Hematopoietic multipotent progenitor cell treated with erythropoietin and hydrocortisone succinate and interleukin-3 and kit ligand, for 6 days (in vitro differentiated cells): Measurements from ENCODE around the gene GPC1.
"Not testable (repeated sequence)": the region's sequence is repeated elsewhere in the genome, so short reads cannot be mapped to it uniquely, and the experiment has no call there.

ENCODE experiments used
- DNase-seq: peaks from one replicate; pipeline ENCODE4 v3.0.0-alpha.2; 2015

Gene GPC1

DNA sequence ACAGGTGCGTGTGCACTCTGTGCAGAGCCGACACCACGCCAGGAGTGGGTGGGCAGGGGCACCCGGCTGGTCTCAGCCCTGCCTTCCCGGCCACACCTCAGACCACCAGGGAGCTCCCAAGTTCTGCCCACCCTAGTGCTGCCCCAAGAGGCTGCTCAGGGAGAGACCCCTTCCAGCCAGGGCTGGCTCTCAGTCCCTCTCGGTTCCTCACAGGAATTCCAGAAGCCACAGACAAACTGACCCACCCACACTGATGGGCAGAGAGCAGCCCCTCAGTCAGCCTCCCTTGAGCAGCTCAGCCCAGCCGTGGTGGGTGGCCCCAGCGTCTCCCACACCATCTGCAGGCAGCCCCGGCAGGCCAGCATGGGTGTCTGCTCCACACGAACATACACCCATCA, 33.8 kb downstream of the GPC1 start:
- no peak for DNase-seq

DNA sequence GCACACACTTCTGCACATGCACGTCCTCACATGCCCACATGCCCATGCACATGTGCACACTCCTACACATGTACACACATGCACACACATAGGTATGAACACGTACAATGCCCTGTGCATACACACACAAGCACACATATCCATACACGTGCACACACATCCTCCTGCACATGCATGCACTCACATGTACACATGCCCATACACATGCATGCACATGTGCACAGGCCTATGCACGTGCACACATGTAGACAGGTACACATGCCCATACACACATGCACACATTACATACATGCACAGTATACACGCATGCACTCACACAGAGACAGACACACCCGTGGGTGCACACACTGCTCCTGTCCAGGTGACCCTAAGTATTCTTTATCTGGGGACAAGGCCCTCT, 34.3 kb downstream of the GPC1 start:
- no peak for DNase-seq

DNA sequence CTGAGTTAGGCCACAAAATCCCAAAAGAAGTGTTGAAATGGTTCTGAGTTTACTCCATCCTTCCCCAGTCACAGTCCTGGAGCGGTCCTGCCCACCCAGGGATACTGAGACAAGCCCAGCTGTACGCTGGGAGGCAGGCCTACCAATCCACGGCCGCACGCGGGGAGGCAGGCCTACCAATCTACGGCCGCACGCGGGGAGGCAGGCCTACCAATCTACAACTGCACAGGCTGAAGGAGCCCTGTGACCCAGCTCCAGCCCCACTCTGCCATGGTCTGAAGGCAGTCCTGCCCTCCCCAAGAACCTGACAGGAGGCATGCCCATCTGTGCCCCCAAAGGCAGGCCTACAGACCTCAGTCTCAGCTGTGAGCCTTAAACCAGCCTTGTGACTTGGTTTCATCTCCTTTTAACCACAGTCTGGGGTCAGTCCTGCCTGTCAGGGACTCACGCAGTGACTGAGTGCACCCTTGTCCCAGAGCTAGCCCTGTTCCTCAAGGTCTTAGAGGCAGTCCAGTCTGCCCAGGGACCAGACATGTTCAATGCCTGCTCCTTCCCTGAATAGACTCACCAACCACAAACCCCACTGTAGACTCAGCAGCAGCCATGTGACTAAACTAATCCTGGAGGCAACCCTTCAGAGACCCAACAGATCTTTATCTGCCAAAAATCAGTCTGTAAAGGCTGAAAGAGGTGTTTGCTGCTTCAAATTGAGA, 36.8 kb downstream of the GPC1 start:
- no peak for DNase-seq

DNA sequence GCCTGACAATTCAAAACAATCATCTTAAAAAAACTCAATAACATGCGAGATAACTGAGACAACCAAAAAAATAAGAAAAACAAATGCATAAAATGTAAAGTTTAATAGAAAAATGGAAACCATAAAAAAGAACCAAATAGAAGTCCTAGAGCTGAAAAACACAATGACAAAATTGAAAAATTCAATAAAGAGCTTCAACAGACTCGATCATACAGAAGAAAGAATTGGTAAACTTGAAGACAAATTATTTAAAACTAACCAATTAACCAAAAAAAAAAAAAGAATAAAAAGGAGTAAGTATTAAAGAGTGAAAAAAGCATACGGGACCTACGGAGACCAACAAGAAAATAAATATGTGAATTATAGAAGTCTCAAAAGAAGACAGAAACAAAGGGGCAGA, 37.7 kb downstream of the GPC1 start:
- DNase-seq: no peak

DNA sequence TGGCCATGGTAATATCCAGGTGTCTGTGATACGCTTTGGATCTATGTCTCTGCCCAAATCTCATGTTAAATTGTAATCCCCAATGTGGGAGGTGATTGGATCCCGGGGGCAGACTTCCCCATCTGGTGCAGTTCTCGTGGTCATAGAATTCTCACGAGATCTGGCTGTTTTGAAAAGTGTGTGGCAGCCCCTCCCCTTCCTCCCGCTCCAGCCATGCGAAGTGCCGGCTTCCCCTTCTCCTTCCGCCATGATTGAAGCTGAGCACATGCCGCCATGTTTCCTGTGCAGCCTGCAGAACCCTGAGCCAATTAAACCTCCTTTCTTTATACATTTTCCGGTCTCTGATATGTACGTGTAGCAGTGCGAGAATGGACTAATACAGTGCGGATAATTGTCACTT, 42.5 kb downstream of the GPC1 start:
- DNase-seq: no peak

DNA sequence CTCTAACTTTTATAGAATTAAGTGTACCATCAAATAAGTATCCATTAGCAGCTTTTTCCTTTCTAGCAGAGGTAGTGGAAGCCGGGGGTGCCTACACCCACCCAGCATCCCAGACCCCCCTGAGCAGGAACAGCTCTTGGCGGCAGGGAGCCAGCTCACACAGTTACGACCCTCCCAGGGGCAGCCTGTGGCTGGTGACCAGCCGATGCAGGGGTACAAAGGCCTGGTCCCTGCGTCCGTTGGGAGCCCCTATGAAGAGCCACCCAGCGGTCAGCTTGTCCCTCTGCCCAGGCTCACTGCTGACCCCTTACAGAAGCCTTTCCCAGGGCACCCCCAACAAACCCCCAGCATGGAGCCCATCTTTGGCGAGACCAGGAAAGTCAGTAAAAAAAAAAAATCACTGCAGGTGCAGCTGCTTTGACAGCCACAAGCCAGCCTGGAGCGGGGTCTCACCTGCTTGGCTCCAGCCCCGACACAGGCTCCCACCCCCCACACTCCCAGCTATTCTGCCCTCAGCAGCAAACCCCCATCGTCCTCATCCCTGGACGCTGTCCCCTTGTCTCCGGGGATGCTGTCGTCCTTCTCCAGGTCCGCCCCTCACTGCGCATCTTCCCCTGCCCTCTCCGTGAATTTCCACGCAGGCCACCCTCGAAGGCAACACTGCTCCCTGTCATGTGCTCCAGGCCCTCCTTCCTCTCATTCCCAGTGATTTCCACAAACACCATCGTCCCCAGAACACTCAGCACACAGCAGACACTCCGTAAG, 43.1 kb downstream of the GPC1 start:
- DNase-seq: no peak

DNA sequence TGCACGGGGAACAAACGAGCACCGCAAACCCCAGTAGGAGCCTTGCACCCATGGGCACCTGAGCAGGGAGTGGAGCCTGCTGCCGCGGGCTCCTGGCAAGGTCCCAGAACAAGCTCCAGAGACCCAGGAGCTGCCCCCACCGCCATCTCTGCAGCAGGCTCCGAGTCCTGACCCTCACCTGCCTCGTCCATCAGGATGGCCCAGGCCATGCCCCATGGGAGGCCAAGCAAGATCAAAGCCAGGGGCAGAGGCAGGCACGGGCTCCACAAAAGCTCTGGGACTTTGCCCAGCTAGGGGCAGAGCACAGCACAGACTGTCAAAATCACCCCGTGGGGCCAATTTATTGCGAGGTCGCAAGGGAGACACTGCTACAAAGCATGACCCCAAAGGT, 43.6 kb downstream of the GPC1 start:
- no peak for DNase-seq

DNA sequence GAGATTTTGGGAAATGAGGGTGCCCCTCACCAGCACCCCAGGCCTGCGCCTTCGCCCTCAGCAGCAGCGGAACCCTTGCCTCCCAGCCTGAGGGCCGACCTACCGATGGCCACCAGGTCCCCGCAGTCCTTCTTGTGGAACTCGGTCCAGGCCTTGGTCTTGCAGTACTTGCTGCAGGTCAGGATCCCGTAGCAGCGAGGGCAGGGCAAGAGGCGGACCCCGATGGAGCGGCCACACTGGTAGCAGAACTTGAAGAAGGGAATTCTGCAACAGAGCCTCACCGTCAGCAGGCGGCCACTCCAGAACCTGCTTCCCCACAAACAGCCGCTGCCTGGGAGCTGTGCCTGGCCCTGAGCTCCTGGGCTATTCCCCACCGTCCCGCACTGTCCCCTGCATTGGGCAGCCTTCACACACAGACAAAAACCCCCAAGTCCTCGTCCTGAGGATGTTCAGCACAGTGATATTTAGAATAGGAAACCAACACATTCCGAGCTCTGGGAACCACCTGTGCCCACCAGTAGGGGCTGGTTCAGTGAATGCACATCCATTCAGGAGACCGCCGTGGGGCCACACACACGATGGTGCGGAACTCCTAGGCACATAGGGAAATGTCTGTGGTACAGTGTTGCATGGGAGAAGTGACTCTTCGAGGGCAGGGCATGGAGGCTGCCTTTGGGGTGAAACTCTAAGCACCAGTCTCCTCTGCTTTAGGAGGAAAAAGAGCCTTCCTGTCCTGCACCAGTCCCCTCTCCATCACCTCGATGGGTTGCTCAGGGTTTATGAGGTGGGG, 45.6 kb downstream of the GPC1 start:
- DNase-seq: no peak

DNA sequence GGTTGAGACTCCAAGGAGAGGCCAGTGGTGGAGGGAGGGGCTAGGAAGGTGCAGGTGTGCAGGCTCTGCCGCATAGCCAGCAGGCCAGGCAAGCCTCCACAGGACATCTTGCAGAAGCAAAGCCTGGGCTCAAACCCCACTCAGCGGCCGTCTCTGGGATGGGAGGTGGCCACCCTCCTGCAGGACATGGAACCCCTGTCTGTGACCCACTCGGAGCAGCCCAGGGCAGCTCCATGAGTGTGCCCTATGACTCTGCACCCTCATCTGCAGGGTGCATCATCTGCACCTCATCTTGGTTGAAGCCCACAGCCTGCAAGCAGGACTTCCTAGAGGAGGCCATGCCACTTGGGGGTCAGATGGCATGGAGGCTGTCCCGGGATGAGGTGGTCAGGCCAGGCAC, 46.3 kb downstream of the GPC1 start:
- DNase-seq: no peak

DNA sequence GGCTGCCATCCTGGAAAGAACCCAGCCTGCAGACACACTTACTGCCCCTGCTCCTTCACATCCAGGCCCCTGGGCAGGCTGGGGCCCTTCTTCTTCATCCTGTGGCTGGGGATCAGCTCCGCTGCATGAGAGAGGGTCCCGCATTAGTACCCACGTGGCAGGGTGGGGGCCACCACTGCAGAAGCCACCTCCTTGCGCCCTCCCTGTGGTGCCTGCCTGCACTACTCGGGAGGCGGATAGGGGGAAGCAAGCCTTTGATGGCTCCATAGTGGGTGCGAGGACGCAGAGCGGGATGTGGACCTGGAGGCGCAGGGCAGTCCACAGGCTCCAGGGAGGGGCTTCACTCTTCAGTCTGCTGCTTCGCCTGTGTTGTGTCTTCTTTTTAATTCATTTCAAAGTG, 46.7 kb downstream of the GPC1 start:
- DNase-seq: no peak

DNA sequence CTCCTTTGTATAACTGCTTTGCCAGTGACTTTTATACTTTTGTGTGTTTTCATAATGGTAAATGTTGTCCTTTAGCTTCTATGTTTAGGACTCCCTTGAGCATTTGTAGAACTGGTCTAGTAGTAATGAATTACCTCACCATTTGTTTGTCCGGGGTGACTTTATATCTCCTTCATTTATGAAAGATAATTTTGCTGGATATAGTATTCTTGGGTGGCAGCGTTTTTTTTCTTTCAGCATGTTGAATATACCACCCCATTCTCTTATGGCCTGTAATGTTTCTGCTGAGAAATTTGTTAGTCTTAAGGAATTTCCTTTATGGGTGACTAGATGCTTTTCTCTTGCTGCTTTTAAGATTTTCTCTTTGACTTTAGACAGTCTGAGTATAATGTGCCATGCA, 56.0 kb downstream of the GPC1 start:
- no peak for DNase-seq

DNA sequence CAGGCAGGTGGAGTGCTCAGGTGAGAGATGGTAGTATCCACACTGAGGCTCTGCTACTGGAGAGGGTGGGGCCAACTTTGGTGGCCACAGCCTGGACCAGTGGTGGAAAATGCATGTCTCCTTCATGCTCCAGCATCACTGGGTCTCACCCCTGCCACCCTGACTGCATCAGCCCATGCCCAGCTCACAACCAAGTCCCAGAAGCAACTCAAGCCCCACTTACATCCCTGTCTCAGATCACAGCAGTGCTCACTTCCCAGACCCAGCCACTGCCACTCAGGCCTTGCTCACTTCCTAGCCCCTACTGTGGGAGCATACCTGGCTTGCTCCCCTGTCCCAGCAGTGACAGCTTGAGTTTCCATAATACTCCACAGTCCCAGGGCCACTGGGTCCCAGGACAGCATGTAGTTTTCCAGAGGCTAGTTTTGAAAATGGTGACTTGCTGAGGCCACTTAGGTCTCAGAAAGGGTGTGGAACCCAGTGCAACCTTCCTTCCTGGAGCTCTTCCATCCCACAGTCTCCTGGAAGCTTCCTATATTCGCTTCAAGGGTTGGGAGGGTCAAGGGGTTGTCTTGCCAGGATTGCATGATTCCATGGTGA, 58.8 kb downstream of the GPC1 start:
- DNase-seq: no peak

DNA sequence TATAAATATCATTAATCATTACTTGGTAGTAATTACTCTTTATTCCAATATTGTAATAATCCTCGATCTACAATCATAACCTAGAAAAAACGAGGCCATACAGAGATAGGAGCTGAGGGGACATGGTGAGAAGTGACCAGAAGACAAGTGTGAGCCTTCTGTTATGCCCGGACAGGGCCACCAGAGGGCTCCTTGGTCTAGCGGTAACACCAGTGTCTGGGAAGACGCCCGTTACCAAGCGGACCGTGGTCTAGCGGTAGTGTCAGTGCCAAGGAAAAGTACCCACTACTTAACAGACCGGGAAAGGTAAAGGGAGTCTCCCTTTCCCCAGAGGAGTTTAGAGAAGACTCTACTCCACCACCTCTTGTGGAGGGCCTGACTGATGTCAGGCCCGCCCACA, 59.5 kb downstream of the GPC1 start:
- not testable (repeated sequence) for DNase-seq

DNA sequence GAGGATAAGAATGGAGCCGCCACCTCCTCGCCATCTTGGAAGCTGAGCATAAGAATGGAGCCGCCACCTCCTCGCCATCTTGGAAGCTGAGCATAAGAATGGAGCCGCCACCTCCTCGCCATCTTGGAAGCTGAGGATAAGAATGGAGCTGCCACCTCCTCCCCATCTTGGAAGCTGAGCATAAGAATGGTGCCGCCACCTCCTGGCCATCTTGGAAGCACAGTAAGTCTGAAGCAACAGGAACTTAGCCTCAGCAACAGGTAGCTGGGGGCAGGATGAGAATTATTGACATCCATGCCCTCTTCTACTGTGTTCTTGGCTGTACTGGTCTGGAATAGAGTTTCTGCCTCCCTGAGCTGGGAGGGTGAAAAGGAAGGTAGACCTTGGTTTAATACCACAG, 61.6 kb downstream of the GPC1 start:
- peak; percentile 37 for DNase-seq

DNA sequence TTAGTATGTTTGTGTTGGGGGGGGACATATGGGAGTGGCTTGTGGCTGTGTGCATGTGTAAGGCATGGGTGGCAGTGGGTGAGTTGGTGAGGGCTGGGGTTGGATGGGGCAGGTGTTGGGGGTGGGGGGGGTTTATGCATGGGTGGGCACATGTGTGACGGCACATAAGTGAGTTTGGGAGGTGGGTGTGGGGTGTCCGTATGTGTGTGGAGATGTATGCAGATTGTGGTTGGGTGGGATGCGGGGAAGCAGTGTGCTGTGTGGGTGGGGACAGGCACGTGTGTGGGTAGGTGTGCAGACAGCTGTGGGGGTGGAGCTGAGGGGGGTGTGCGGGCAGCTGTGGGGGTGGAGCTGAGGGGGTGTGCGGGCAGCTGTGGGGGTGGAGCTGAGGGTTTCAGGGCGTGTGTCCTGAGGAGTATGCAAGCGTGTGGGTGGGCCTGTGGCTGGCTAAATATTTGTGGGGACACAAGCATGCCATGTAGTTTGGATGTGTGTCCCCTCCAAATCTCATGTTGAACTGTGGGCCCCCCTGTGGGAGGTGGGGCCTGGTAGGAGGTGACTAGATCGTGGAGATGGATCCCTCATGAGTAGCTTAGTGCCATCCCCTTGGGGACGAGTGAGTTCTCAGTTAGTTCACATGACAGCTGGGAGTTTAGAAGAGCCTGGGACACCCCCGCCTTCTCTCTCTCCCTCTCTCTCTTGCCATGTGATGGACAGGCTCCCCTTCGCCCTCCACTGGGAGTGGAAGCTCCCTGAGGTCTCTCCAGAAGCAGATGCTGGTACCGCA, 62.9 kb downstream of the GPC1 start:
- no peak for DNase-seq

DNA sequence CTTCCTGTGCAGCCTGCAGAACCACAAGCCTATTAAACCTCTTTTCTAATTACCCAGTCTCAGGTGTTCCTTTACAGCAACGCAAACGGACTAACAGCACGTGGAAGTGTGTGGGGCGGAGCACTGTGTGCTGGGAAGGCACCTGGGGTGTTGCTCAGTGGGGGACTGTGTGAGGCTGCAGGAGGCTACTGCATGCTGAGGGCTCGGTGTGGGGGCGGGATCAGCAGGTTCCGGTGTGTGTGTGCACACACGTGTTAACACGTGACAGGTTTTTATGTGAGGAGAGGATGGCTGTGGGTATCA, 63.4 kb downstream of the GPC1 start:
- no peak for DNase-seq

DNA sequence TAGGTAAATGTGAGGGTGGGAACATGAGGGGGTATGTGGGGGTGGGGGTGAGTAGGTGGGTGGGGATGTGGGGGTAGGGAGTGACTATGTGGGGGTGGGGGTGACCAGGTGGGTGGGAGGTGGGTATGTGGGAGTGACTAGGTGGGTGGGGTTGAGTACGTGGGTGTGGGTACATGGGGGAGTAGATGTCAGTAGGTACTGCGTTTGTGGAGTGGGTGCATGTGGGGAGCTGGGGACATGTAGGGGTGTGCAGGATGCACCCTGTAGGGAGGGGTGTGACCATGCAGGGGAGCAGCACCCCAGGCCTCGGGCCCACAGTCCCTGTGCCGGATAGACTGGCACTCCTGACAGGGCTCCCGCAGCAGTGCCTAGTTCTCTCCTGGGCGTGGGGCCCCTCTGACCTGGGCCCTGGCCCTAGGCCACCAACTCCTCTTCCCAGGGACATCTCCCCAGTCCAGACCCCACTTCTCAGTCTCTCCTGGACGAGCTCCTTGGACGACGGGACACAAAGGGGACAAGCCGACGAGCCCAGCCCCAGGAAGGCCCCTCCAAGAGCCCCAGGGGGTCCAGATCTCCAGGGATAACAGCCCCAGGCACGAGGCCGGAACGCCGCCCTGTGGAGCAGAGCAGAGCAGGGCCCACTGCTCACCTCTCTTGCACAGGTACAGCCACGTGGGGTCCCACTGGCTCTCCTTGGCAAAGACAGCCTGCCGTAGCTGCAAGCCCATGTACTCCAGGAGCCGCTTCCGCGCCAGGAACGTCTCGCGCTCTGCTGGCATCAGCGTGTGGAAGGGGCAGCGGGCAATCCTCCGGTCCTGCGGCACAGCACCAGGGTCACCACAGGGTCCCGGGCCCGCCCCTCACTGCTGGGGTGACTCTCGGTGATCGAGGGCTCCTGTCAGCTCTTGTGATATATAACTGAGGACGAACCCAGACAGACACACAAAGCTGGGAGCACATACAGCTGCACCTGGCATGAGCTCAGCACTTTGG, 64.1 kb downstream of the GPC1 start:
- DNase-seq: no peak

DNA sequence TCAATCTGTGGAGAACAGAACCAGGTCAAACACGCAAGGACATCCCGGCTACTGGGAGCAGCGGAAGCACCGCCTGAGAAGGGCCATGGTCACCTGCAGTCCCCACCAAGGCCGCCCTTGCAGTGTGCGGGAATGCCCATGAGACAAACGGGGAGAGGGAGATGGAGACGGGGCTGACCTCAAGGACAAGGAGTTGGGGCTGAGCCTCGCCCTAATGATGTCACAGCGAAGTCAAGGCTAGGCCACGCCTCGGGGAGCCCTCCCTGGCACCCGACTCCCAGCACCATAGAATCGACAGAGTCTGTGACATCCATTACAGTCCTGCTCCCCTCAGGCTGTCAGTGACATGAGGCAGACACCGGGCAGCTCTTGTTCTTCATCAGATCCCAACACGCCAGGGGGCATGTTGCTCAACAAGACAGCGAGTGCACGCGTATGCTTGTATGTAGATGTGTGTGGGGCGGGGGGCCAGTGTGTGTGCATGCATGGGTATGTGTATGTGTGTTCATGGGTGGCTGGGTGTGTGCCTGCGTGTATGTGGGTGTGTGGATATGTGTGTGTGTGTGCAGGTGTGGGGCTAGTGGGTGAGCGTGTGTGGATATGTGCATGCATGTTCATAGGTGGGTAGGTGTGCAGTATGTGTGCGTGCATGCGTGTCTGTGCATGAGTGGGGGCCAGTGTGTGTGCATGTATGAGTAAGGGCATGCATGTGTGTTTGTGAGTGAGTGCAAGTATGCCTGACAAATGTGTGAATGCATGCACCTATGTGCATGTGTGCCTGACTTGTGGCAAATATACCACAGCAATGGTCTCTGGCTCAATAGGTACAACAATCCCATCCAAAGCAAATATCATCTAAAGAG, 65.3 kb downstream of the GPC1 start:
- DNase-seq: no peak

DNA sequence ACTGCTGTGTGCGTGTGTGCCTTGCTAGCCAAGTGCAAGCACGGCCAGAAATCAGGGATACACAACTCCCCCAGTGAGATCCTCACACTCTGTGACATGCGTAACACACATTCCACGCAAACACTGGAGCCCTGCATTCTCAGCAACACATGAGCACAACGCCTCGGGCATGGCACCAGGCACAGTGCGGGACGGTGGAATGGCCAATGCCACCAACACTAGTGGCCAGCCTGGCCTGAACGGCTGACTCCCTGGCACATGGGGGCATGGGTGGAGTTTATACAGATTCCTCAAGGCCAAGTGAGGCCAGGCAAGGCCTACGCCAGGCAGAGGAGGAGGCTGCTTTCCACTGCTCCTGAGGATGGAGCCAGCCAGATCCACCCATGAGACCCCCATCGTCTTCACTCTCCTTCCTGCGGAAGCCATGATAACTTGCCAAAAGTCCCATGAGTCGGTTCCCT, 66.1 kb downstream of the GPC1 start:
- no peak for DNase-seq

DNA sequence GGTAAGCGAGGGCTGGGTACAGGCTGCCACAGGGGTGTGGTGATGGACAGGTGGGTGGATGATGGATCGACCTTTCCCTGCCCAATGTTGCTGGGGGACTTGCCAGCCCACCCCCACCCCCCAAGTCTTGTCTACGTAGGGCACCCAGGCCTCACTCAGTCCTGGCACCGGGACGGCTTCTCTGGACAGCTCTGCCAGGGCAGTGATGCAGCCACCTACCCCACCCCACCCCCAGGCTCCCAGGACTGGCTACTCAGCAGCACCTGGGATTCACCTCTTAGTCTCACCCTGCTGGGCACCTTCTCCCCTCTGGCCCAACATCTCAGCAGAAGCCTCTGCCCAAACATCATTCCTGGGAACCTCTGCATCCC, 66.6 kb downstream of the GPC1 start:
- DNase-seq: no peak
